ENCODE measurements around the gene DSC1.

DSC1 gene

DNA sequence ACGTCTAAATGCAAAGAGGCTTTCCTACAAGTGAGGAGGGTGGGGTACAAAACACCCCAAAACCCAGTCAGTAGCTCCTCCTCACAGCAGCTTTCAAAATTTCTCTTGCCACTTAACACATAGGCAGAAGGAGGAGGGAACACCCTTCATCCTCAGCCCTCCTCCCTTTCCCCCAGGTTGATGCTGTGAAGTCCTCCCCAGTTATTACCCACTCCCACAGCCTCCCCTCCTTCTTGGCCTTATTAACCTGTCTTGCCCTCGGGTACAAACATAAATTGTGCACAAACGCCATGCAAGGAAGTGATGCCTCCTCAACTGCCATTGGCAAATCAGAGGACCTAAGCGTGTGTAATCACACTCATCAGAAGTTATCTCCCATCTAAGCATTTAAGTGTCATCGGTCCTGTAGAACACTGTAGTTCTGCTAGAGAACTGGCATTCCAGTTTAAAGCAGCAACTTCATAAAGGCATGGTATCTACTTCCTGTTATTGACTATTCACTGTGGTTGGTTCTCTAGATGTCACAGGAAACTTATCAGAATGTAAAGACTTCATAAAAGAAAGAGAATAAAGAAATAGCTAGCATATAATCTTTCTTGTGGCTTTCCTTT, at the start of gene DSC1:
TSS of gene DSC1 (minus strand) at position 32 of the 611 bp plus-strand sequence. CDS start 262 bp downstream, outside the sequence.
- Histone ChIP-seq H3K36me3 (no peaks in the 10 kb centered on the region), H3K9me3 (no peaks in the 10 kb centered on the region), H3K4me1 (ENCODE audit: control insufficient read depth in 1 of 2, insufficient read depth in 1 of 2, low read depth in 1 of 2, low read length in 1 of 2) (no peaks in the 10 kb centered on the region), H3K27me3 (no peaks in the 10 kb centered on the region), H3K27ac (no peak within 1 kb of the TSS), H3K4me3 (ENCODE audit: low read depth in 1 of 2, low read length in 1 of 2) (no peak within 1 kb of the TSS)
- no peak for TF ChIP-seq CTCF (IDR thresholded peaks at IDR 0.05)

DNA sequence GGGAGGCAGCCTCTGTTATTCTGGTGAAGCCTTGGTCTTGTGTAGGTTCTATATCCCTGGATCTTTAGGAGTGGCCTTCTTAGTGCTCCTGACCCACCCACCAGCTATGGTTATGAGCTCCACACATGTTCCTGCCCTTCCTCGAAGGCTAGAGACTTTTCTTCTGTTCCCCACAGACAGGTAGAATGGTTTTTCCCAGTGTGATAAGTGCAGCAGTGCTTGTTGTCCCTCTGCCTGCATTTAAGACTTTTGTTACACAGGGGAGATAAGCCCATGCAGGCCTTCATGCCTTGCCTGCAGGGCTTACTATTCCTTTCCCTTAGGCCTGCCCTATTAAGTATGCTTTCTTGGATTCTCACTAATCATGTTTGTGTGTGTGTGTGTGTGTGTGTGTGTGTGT, 48.4 kb upstream of the DSC1 start:
- Histone ChIP-seq H3K4me3 (ENCODE audit: low read depth in 1 of 2, low read length in 1 of 2) (no peak overlapping the region), H3K27ac (no peak overlapping the region), H3K36me3 (no peaks in the 10 kb centered on the region), H3K4me1 (ENCODE audit: control insufficient read depth in 1 of 2, insufficient read depth in 1 of 2, low read depth in 1 of 2, low read length in 1 of 2) (peaks cover 10 to 12% of the 10 kb centered on the region in 2 experiments), H3K27me3 (no peaks in the 10 kb centered on the region), H3K9me3 (no peaks in the 10 kb centered on the region)
- TF ChIP-seq CTCF (IDR thresholded peaks at IDR 0.05) = no peak

GRCh38 chr18:31209041-31209440, 46.4 kb upstream of the DSC1 start:
- no peak for TF ChIP-seq CTCF (IDR thresholded peaks at IDR 0.05)
- no peak overlapping the region for H3K4me3 ChIP-seq (ENCODE audit: low read depth in 1 of 2, low read length in 1 of 2)
- no peaks in the 10 kb centered on the region for H3K27me3 ChIP-seq
- H3K4me1 ChIP-seq (ENCODE audit: control insufficient read depth in 1 of 2, insufficient read depth in 1 of 2, low read depth in 1 of 2, low read length in 1 of 2) = peaks cover 30 to 33% of the 10 kb centered on the region in 2 experiments
- H3K9me3 ChIP-seq = no peaks in the 10 kb centered on the region
- no peaks in the 10 kb centered on the region for H3K36me3 ChIP-seq
- no peak overlapping the region for H3K27ac ChIP-seq

DNA sequence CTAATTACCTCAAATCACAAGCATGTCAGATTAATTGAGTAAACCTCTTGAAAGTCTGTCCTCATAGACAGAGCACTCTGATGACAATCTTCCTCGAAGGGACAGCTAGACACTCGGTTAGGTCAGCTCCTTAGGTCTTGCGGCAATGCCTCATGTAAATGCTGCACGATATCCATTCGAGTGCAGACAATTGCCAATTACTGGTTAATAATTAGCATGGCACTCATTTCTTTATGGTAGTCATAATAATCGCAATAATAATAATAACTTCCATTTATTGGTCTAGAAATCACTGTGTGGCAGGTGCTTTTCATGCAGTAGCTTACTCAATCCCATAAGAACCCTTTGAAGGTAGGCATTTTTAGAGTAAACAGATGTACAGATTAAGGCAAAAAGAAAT, 44.7 kb upstream of the DSC1 start:
- Histone ChIP-seq H3K36me3 (no peaks in the 10 kb centered on the region), H3K27ac (no peak overlapping the region), H3K4me3 (ENCODE audit: low read depth in 1 of 2, low read length in 1 of 2) (no peak overlapping the region), H3K27me3 (no peaks in the 10 kb centered on the region), H3K4me1 (ENCODE audit: control insufficient read depth in 1 of 2, insufficient read depth in 1 of 2, low read depth in 1 of 2, low read length in 1 of 2) (peaks cover 47 to 49% of the 10 kb centered on the region in 2 experiments), H3K9me3 (no peaks in the 10 kb centered on the region)
- no peak for TF ChIP-seq CTCF (IDR thresholded peaks at IDR 0.05)

GRCh38 chr18:31206787-31207381, 44.2 kb upstream of the DSC1 start:
- TF ChIP-seq CTCF (IDR thresholded peaks at IDR 0.05) = no peak
- H3K4me3 ChIP-seq (ENCODE audit: low read depth in 1 of 2, low read length in 1 of 2) = no peak overlapping the region
- no peaks in the 10 kb centered on the region for H3K27me3 ChIP-seq
- H3K27ac ChIP-seq = peak overlapping the region; percentile 60
- peaks cover 50% of the 10 kb centered on the region in 2 experiments for H3K4me1 ChIP-seq (ENCODE audit: control insufficient read depth in 1 of 2, insufficient read depth in 1 of 2, low read depth in 1 of 2, low read length in 1 of 2)
- no peaks in the 10 kb centered on the region for H3K9me3 ChIP-seq
- no peaks in the 10 kb centered on the region for H3K36me3 ChIP-seq

All from neutrophil (primary cell).